NCI-H2227 treated with DMSO at 0.1 percent for 48 hours (cell line): ENCODE data around the gene TMEM150B.
A peak's percentile ranks its signal among the peaks of the same experiment; 100 is the strongest.

Experiments
- DNase-seq: peaks from one replicate; lab custom pipeline; 2025; lab: John Stamatoyannopoulos, UW

The TMEM150B gene

GRCh38 chr19:55305983-55306562, 19.1 kb downstream of the TMEM150B start:
- no peak for DNase-seq

DNA sequence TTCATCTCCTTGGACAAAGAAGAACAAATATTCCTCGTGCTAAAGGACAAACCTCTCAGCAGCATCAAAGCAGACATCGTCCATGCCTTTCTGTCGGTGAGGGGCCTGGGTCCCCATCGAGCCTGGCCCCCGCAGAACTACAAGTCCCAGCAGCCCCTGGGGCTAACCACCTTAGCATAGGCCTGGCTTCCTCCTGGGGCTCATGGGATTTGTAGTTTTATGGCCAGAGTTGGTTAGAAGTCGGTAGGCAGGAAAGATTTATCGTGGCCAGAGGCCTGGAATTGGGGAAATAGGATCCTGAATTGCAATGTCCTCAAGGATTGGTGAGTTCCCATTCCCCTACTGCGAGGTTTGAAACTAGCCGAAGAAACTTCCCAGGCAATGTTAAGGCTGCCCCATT, 19.6 kb downstream of the TMEM150B start:
- DNase-seq: peak; percentile 49

GRCh38 chr19:55304980-55305379, 20.2 kb downstream of the TMEM150B start:
- DNase-seq: no peak

DNA sequence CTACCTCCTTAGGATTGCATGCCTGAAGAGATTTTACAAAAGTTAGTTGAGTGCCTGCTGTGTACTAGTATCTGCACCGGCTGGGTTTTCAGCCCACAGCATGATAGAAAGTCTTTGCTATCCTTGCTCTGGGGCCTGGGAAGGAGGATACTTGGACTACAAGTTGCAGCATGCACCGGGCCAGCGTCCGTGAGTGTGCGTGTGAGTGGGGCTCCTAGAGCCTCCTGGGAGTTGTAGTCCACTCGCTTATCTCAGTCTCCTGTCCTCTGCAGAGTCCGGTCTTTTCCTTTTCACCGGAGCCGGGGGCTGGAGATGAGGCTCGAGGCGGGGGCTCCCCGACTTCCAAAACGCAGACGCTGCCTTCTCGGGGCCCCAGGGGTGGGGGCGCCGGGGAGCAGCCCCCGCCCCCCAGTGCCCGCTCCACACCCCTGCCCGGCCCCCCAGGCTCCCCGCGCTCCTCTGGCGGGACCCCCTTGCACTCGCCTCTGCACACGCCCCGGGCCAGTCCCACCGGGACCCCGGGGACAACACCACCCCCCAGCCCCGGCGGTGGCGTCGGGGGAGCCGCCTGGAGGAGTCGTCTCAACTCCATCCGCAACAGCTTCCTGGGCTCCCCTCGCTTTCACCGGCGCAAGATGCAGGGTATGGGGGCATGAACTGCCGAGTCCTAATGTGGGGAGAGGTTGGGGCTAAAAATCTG, 20.7 kb downstream of the TMEM150B start:
- no peak for DNase-seq

- DNase-seq: no peak
Measured at GRCh38 chr19:55303477-55303876, 21.7 kb downstream of the TMEM150B start.

GRCh38 chr19:55302318-55302703, 22.8 kb downstream of the TMEM150B start:
- DNase-seq: no peak

DNA sequence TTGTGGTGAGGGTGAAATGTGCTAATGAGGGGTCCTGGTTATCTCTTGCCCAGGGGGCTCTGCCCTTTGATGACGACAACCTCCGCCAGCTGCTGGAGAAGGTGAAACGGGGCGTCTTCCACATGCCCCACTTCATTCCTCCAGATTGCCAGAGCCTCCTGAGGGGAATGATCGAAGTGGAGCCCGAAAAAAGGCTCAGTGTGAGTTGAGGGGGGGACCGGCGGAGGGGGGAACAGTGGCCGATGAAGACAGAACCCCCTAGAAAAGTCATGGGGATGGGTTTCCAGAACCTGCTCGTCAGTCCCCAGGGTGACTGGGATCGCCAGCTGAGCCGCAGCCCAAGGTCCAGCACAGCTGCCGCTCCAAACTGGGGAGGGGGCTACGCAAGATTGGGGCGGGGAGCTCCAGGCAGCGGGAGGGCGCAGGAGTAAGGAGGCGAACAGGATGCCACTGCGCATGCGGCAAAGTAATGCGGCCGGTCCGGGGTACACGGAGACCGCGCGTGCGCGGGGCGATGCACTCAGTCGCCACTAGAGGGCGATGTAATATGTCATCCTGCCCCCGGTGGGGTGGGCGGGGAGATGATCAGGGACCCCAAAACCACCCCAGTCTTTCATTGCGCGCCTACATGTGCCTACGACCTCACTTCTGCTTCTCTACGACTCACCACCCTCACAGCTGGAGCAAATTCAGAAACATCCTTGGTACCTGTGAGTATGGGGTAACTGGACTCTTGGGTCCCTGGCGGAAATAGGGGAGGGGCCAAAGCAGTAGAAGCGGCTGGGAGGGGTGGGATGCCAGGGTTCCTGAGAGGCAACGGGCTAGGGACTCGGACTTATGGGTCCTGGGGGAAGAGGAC, 23.5 kb downstream of the TMEM150B start:
- peak; percentile 46 for DNase-seq

DNA sequence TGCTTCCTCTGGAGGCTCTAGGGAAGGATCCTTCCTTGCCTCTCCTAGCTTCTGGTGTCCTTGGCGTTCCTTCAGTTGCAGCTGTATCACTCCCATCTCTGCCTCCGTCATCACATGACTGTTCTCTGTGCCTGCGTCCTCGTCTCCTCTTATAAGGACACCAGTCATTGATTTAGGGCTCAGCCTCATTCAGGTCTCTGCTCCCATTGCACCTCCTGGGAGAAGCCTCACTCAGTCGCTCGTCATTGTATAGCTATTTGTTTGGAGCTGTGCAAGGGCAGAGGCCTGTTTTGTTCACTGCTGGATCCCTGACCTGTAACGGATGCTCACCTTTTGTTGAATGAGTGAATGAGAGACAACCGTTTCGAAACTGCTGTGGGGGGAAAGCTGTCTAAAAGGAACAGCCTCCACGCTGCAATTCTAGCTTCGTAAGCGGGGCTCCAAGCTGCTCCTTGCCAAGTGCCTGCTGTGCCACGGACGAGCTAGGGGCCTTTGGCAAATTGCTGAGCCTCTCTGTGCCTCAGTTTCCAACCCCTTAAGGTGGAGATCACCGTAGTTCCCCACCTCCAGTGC, 24.2 kb downstream of the TMEM150B start:
- DNase-seq: no peak

- DNase-seq: no peak
Measured at GRCh38 chr19:55299991-55300390, 25.1 kb downstream of the TMEM150B start.

DNA sequence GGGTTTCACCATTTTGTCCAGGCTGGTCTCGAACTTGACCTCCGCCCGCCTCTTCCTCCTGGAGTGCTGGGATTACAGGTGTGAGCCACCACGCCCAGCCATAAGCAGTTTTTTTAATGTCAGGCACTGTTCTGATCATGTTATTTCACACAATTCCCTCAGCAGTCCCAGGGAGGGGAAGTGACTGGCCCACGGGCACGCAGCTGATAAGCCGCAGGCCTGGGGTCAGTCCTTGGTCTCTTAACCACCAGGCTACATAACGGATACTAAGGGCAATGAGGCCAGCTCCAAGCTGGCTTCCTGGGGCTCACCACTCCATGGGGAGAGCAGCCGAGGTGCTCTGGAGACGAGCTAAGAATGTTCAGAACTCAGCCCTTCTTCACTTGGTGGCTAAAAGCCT, 27.9 kb downstream of the TMEM150B start:
- DNase-seq: no peak

DNA sequence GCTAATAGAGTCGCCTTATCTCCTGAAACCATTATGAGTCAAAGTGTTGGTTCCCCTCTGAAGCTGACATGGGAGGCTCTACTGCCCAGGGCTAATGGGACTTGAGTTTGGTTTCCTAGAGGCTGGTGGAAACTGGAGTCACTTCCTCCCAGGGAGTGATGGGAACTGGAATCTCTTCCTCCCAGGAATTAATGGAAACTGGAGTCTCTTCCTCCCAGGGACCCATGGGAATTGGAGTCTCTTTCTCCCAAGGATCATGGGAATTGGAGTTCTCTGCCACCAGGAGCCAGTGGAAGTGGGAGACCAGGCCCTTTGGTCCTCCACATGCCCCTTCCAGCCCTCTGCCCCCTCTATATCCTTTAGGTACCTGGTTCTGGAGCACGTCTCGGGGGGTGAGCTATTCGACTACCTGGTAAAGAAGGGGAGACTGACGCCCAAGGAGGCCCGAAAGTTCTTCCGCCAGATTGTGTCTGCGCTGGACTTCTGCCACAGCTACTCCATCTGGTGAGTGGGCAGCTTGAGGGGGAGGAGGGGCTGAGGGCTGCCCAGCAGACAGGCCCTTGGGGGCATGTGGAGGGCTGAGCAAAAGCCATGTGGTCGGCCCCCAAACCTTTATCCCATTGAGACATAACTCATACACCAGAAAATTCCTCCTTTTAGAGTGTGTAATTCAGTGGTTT, 35.9 kb downstream of the TMEM150B start:
- peak; percentile 32 for DNase-seq

DNA sequence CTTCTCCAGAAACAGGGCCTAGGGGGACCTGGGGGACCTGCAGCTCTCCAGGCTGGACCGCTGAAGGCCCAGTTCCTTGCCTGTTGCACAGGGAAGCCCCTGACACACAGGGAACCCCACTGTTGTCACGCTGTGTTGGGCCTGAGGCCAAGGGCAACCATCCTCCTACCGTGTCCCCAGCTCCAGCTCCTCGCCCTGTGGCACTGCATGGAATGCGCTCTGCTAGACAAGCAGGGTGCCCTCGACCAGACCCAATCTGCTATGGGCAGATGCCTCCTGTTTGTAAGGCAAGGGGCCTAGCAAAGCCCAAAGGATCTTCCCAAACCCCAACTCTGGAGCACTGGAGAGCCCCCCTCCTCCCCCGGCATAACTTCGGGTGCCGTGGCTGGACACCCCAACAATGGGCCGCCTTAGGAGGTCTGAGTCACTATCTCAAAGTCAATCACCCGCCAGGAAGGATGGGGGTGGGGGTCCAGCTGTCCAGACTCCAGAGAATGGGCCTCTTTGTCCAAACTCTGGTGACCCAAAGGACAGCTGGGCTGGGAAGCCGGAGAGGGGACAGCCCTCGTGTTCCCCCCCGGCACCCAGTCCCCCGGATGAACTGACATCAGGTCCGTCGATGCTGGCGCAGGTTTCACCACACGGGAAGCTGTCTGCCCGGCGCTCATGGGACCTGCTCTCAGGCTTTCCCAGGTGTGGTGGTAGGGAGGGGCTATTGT, 37.6 kb downstream of the TMEM150B start:
- DNase-seq: no peak

DNA sequence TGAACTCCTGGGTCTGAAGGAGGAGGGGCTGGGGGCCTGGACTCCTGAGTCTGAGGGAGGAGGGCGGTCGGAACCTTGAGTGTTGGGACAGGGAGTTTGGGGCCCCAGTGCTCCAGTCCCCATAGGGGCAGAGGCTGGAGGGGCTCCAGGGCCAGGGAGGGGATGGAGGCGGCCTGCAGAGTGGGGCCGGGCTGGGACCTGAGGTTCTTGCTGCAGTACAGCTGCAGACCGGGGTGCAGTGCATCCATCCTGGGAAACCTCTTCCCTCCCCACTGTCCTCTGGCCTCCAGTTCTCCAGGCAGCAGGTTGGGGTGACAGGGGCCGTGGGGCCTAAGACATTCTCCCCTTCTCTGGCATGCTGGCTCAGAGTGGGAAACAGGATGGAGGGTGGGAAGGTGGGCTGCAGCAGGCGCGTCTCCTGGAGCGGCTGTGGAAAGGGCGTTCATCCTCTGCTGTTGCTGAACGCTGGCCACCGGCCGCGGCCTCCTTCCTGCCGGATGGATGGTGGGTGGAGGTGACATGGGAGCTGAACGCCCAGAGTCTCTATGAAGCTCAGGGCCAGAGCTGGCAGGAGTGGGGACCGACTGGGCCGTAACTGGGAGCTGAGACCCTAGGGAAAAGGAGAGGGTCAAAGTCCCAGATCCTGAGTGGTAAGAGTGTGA, 39.8 kb downstream of the TMEM150B start:
- DNase-seq: no peak

DNA sequence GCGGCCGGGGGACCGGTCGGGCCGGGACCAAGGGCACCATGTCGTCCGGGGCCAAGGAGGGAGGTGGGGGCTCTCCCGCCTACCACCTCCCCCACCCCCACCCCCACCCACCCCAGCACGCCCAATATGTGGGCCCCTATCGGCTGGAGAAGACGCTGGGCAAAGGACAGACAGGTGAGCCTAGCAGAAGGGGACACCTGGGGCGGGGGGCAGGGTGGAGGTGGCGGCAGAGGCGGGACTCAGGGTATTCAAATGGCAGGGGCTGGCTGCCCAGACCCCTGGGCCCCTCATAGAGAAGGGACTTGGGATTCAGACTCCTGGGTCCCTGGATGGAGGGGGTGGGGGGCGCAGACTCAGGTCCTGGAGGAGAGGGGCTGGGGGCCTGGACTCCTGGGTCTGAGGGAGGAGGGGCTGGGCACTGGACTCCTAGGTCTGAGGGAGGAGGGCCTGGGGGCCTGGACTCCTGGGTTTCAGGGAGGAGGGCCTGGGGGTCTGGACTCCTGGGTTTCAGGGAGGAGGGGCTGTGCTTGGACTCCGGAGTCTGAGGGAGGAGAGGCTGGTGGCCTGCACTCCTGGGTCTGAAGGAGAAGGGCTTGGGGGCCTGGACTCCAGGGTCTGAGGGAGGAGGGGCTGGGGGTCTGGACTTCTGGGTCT, 40.6 kb downstream of the TMEM150B start:
- DNase-seq: no peak

DNA sequence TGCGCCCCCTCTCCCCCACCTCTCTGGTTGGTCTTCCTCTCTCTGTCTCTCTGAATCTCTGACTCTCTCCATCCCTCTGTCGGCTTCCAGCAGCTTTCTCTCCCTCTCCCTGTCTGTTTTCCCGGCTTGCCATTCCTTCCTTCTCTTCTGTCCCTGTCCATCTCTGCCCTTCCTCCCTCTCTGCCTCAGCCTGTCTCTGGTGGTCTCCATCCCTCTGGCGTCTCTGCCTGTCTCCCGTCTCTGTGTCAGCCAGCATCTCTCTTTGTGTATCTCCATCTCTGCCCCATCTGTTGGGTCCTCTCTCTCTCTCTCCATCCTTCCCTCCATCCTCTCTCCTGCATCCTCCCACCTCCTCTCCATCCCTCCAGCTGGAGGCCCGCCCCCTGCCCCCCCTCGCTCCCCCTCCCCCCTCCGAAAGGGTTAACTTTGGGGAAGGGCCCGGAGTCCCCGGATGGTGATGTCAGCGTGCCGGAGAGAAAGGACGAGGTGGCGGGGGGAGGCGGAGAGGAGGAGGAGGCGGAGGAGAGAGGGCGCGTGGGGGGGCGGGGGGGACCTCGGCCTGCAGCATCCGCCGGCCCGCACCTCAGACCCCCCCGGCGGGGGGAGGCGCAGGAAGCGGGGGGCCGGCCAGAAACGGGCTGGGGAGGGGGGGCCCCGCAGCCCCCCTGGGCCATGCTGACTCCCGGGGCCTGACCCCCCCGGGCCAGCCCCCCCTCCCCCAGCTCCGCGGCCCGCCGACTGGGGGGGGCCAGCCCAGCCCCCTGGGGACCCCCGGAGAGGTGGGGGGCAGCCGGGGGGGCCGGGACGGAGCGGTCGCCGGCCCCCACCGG, 41.4 kb downstream of the TMEM150B start, which contains the start of gene BRSK1:
Gene BRSK1 (plus strand): TSS at position 450 of the 830 bp plus-strand sequence. CDS start 446 bp downstream, outside the sequence.
- peak; percentile 92 for DNase-seq

GRCh38 chr19:55279770-55280643, 45.1 kb downstream of the TMEM150B start, which contains the start of gene HSPBP1:
HSPBP1 (minus strand) TSS chr19:55280110; CDS start chr19:55279608, 502 bp downstream.
- DNase-seq: peak; percentile 99

GRCh38 chr19:55279340-55279739, 45.8 kb downstream of the TMEM150B start:
- no peak for DNase-seq
